Colonic mucosa (tissue), 4 donors: Measurements from ENCODE around the gene SLC25A10. TPM values are rescaled to one million over a fixed set of nuclear protein-coding genes. Genes with fewer than 3 reads are reported as not detected.
"Not testable (repeated sequence)": the region's sequence is repeated elsewhere in the genome, so short reads cannot be mapped to it uniquely, and the experiment has no call there.

Source experiments
- DNase-seq: peaks from one replicate; pipeline ENCODE4 v3.0.0-alpha.2; 2020
- H3K27ac ChIP-seq: fragments of 200-600 bp; one replicate; pipeline ENCODE4 v1.8.0; 2021
- H3K27me3 ChIP-seq: fragments of 200-600 bp; one replicate; pipeline ENCODE4 v1.8.0; 2021
- H3K36me3 ChIP-seq: fragments of 200-600 bp; one replicate; pipeline ENCODE4 v1.8.0; 2021
- H3K4me1 ChIP-seq: fragments of 200-600 bp; one replicate; pipeline ENCODE4 v1.8.0; 2021; ENCODE audit warnings: mild to moderate bottlenecking
- H3K4me3 ChIP-seq: fragments of 200-600 bp; one replicate; pipeline ENCODE4 v1.8.0; 2021
- H3K9ac ChIP-seq, 2 donors: one replicate each; pipeline ENCODE4 v1.7.0; 2013; ENCODE audit warnings: control low read depth in 2 of 2, low read depth in 2 of 2, low read length in 2 of 2
- H3K9me3 ChIP-seq: fragments of 200-600 bp; one replicate; pipeline ENCODE4 v1.8.0; 2021
- CTCF ChIP-seq: fragments of 200-600 bp; IDR thresholded peaks from one replicate; pipeline ENCODE4 v1.8.0; 2022; ENCODE audit warnings: antibody characterized with exemption, mild to moderate bottlenecking
- intact Hi-C: fragments of 100-400 bp; cut with DNase I; formaldehyde crosslinking; loops from one replicate; pipeline ENCODE4 v1.14.1; 2022
- microRNA-seq: library from miRNA; unstranded; fragments of <30 nt; microRNA quantifications from one replicate; pipeline ENCODE4, GENCODE V29; 2019
- total RNA-seq, 2 donors: library from RNA; stranded (reverse); fragmentation: NEBNext Ultra II Directional in 1 of 2; extraction: Animal tissue kit (Norgen Biotek cat#: 25700) in 1 of 2; gene quantifications; one replicate each; pipeline ENCODE4 v1.2.1, GENCODE V29; 2021
- donor health status: healthy.
- donor health status: DM: no; HTN: no; CAD: no.
- donor health status: DM: no; HTN: no; CAD: no.

Gene SLC25A10
- total RNA-seq, 2 donors from 2014 or later: 46.0 to 110 TPM

GRCh38 chr17:81738801-81739393, 26.8 kb downstream of the SLC25A10 start:
- no peak overlapping the region for H3K4me3 ChIP-seq
- intact Hi-C loops: no loop called here
- no peaks in the 10 kb centered on the region for H3K36me3 ChIP-seq
- H3K27ac ChIP-seq: no peak overlapping the region
- H3K9me3 ChIP-seq: no peaks in the 10 kb centered on the region
- H3K4me1 ChIP-seq: peaks cover 18% of the 10 kb centered on the region
- TF ChIP-seq CTCF: no peak
- H3K27me3 ChIP-seq: peaks cover 15% of the 10 kb centered on the region
- no peak for DNase-seq
- H3K9ac ChIP-seq: no peak overlapping the region

GRCh38 chr17:81739593-81739992, 27.5 kb downstream of the SLC25A10 start:
- peaks cover 11% of the 10 kb centered on the region for H3K4me1 ChIP-seq
- H3K27ac ChIP-seq, H3K4me3 ChIP-seq, H3K9me3 ChIP-seq, H3K9ac ChIP-seq, H3K36me3 ChIP-seq, DNase-seq, intact Hi-C loops: not testable (repeated sequence)
- peaks cover 15% of the 10 kb centered on the region for H3K27me3 ChIP-seq

GRCh38 chr17:81740395-81740961, 28.4 kb downstream of the SLC25A10 start:
- no peak for TF ChIP-seq CTCF
- Histone ChIP-seq H3K4me3 (no peak overlapping the region), H3K9ac (no peak overlapping the region), H3K27me3 (peaks cover 15% of the 10 kb centered on the region), H3K27ac (no peak overlapping the region), H3K9me3 (no peaks in the 10 kb centered on the region), H3K4me1 (peaks cover 4% of the 10 kb centered on the region), H3K36me3 (no peaks in the 10 kb centered on the region)
- intact Hi-C loops: no loop called here
- no peak for DNase-seq

GRCh38 chr17:81741049-81741593, 29.0 kb downstream of the SLC25A10 start:
- Histone ChIP-seq H3K36me3 (no peaks in the 10 kb centered on the region), H3K9me3 (no peaks in the 10 kb centered on the region), H3K9ac (no peak overlapping the region), H3K27me3 (peaks cover 15% of the 10 kb centered on the region), H3K4me3 (no peak overlapping the region), H3K4me1 (peaks cover 2% of the 10 kb centered on the region), H3K27ac (no peak overlapping the region)
- TF ChIP-seq CTCF: no peak
- no peak for DNase-seq
- intact Hi-C loops: no loop called here

- Histone ChIP-seq H3K27ac (no peak overlapping the region), H3K4me3 (no peak overlapping the region), H3K9me3 (no peaks in the 10 kb centered on the region), H3K27me3 (peaks cover 15% of the 10 kb centered on the region), H3K4me1 (no peaks in the 10 kb centered on the region), H3K36me3 (no peaks in the 10 kb centered on the region), H3K9ac (no peak overlapping the region)
- no peak for TF ChIP-seq CTCF
- intact Hi-C loops: no loop called here
- DNase-seq: no peak
Observed at GRCh38 chr17:81741594-81742452, 29.7 kb downstream of the SLC25A10 start.

Small RNAs within 50 kb of the gene (microRNA-seq; reads per million reads assigned to microRNA genes)
- gene MIR6786: not detected

Other genes with a start within 250 kb of the SLC25A10 start
- gene ACTG1, start 199.5 kb upstream of the SLC25A10 start, total RNA-seq: 1,000 to 10,000 TPM; 4,489 to 4,790 TPM
- gene FSCN2, start 183.9 kb upstream of the SLC25A10 start, total RNA-seq: 1 to 10 TPM; 1.0 to 2.2 TPM
- gene FAAP100, start 159.9 kb upstream of the SLC25A10 start, total RNA-seq: 10 to 100 TPM; 16.5 to 34.3 TPM
- 10 to 100 TPM; 69.8 to 74.1 TPM for gene NPLOC4, start 75.2 kb upstream of the SLC25A10 start, total RNA-seq
- under 1 TPM; 0.25 to 0.32 TPM for gene TSPAN10, start 75.1 kb upstream of the SLC25A10 start, total RNA-seq
- not detected for gene PDE6G, start 55.7 kb upstream of the SLC25A10 start, total RNA-seq
- gene OXLD1, start 45.7 kb upstream of the SLC25A10 start, total RNA-seq: 10 to 100 TPM; 21.7 to 42.8 TPM
- 10 to 100 TPM; 13.7 to 41.1 TPM for gene CCDC137, start 45.5 kb upstream of the SLC25A10 start, total RNA-seq
- gene ARL16, start 28.5 kb upstream of the SLC25A10 start, total RNA-seq: 10 to 100 TPM; 24.6 to 25.0 TPM
- gene HGS, start 28.3 kb upstream of the SLC25A10 start, total RNA-seq: 100 to 1,000 TPM in 1 of 2 donors, 10 to 100 TPM in 1; 75.2 to 131 TPM
- gene MRPL12, start 8.9 kb upstream of the SLC25A10 start, total RNA-seq: 100 to 1,000 TPM; 106 to 225 TPM
- gene GCGR, start 91.9 kb downstream of the SLC25A10 start, total RNA-seq: not detected
- 10 to 100 TPM; 25.9 to 26.2 TPM for gene MCRIP1, start 121.0 kb downstream of the SLC25A10 start, total RNA-seq
- not detected for gene PPP1R27, start 122.8 kb downstream of the SLC25A10 start, total RNA-seq
- gene P4HB, start 148.3 kb downstream of the SLC25A10 start, total RNA-seq: 1,000 to 10,000 TPM in 1 of 2 donors, 100 to 1,000 TPM in 1; 719 to 1,051 TPM
- 100 to 1,000 TPM; 407 to 546 TPM for gene ARHGDIA, start 159.1 kb downstream of the SLC25A10 start, total RNA-seq
- gene ALYREF, start 179.3 kb downstream of the SLC25A10 start, total RNA-seq: 100 to 1,000 TPM in 1 of 2 donors, 10 to 100 TPM in 1; 66.6 to 191 TPM
- gene ANAPC11, start 179.4 kb downstream of the SLC25A10 start, total RNA-seq: 100 to 1,000 TPM; 106 to 174 TPM
- under 1 TPM in 1 of 2 donors, not detected in 1; 0.22 TPM for gene NPB, start 190.0 kb downstream of the SLC25A10 start, total RNA-seq
- 10 to 100 TPM; 47.5 to 71.6 TPM for gene PCYT2, start 199.1 kb downstream of the SLC25A10 start, total RNA-seq
- gene SIRT7, start 205.9 kb downstream of the SLC25A10 start, total RNA-seq: 10 to 100 TPM; 43.3 to 81.9 TPM
- gene MAFG, start 215.5 kb downstream of the SLC25A10 start, total RNA-seq: 10 to 100 TPM; 16.0 to 20.4 TPM
- 100 to 1,000 TPM in 1 of 2 donors, 10 to 100 TPM in 1; 56.5 to 131 TPM for gene PYCR1, start 225.0 kb downstream of the SLC25A10 start, total RNA-seq
- gene MYADML2, start 234.9 kb downstream of the SLC25A10 start, total RNA-seq: under 1 TPM in 1 of 2 donors, not detected in 1; 0.27 TPM
- gene NOTUM, start 248.9 kb downstream of the SLC25A10 start, total RNA-seq: under 1 TPM in 1 of 2 donors, not detected in 1; 0.57 TPM